ENCODE measurements around the gene ZMIZ1. TPM values are rescaled to one million over a fixed set of nuclear protein-coding genes. Genes with fewer than 3 reads are reported as not detected.
A peak's percentile ranks its signal among the peaks of the same experiment; 100 is the strongest.

The ZMIZ1 gene
- total RNA-seq, 2 donors from 2014 or later: 27.2 to 42.2 TPM

- WGBS, 2 donors: 85 to 88% methylated on average over 7 to 10 of the region's 10 CpGs
- Histone ChIP-seq H3K27me3 (no peaks in the 10 kb centered on the region), H3K36me3 (replicated peaks in 1 of 2; ENCODE audit: insufficient read depth in 1 of 2, low read depth in 2 of 2) (no peaks in the 10 kb centered on the region), H3K4me1 (peaks cover 96% of the 10 kb centered on the region), H3K9me3 (no peaks in the 10 kb centered on the region), H3K27ac (no peak overlapping the region), H3K4me3 (no peak overlapping the region)
- DNase-seq (no peak), ATAC-seq (no peak)
- no peak for TF ChIP-seq POLR2A (IDR thresholded peaks at IDR 0.05)
- no peak for TF ChIP-seq CTCF (IDR thresholded peaks at IDR 0.05)
- intact Hi-C loops (cut with DNase I): no loop called here
Observed at GRCh38 chr10:79098596-79099015, 29.8 kb downstream of the ZMIZ1 start.

GRCh38 chr10:79099898-79100448 is 31.2 kb downstream of the ZMIZ1 start:
- H3K36me3 ChIP-seq (replicated peaks in 1 of 2; ENCODE audit: insufficient read depth in 1 of 2, low read depth in 2 of 2): no peaks in the 10 kb centered on the region
- H3K4me3 ChIP-seq: no peak overlapping the region
- no peaks in the 10 kb centered on the region for H3K27me3 ChIP-seq
- WGBS, 2 donors: 88% methylated on average over 2 of the region's 2 CpGs; no CpG with 5 or more reads in 1 of the 2 donors
- ATAC-seq: no peak
- no peak overlapping the region for H3K27ac ChIP-seq
- H3K4me1 ChIP-seq: peaks cover 96% of the 10 kb centered on the region
- H3K9me3 ChIP-seq: no peaks in the 10 kb centered on the region
- intact Hi-C loops (cut with DNase I): no loop called here
- TF ChIP-seq POLR2A (IDR thresholded peaks at IDR 0.05) (no peak), CTCF (IDR thresholded peaks at IDR 0.05) (no peak)
- DNase-seq: no peak

- ATAC-seq (no peak), DNase-seq (no peak)
- H3K4me3 ChIP-seq: no peak overlapping the region
- TF ChIP-seq CTCF (IDR thresholded peaks at IDR 0.05) (no peak), POLR2A (IDR thresholded peaks at IDR 0.05) (no peak)
- peak overlapping the region in 1 of 4 donors; percentile 37 for H3K27ac ChIP-seq
- intact Hi-C loops (cut with DNase I): no loop called here
- WGBS, 2 donors: 54 to 67% methylated on average over 5 of the region's 5 CpGs
- peaks cover 95% of the 10 kb centered on the region for H3K4me1 ChIP-seq
- H3K36me3 ChIP-seq (replicated peaks in 1 of 2; ENCODE audit: insufficient read depth in 1 of 2, low read depth in 2 of 2): no peaks in the 10 kb centered on the region
- H3K27me3 ChIP-seq: no peaks in the 10 kb centered on the region
- no peaks in the 10 kb centered on the region for H3K9me3 ChIP-seq
Observed at GRCh38 chr10:79100771-79101170, 32.0 kb downstream of the ZMIZ1 start.

- Histone ChIP-seq H3K27ac (peak overlapping the region in 3 of 4 donors; percentile 36 to 48 (median 37)), H3K4me1 (peaks cover 95% of the 10 kb centered on the region), H3K27me3 (no peaks in the 10 kb centered on the region), H3K9me3 (no peaks in the 10 kb centered on the region), H3K36me3 (replicated peaks in 1 of 2; ENCODE audit: insufficient read depth in 1 of 2, low read depth in 2 of 2) (no peaks in the 10 kb centered on the region), H3K4me3 (no peak overlapping the region)
- peak; percentile 19 for ATAC-seq
- TF ChIP-seq POLR2A (IDR thresholded peaks at IDR 0.05) (no peak), CTCF (IDR thresholded peaks at IDR 0.05) (no peak)
- intact Hi-C loops (cut with DNase I): no loop called here
- 32 to 40% methylated on average over 7 to 22 of the region's 22 CpGs for WGBS, 2 donors
- DNase-seq: peak in 3 of 4 donors; percentile 50 to 59 (median 51)
Observed at GRCh38 chr10:79101560-79102497, 33.1 kb downstream of the ZMIZ1 start.

All from body of pancreas (tissue), 4 donors.